HG02938 (cell line): ENCODE results near the gene PLEKHO2.

Experiments
- ATAC-seq: cut with Tn5 transposase; IDR thresholded peaks from one replicate; pipeline ENCODE4 v1.9.1; 2021; ENCODE audit warnings: mild to moderate bottlenecking, moderate library complexity; ENCODE audit not compliant: unreplicated experiment

Gene PLEKHO2

DNA sequence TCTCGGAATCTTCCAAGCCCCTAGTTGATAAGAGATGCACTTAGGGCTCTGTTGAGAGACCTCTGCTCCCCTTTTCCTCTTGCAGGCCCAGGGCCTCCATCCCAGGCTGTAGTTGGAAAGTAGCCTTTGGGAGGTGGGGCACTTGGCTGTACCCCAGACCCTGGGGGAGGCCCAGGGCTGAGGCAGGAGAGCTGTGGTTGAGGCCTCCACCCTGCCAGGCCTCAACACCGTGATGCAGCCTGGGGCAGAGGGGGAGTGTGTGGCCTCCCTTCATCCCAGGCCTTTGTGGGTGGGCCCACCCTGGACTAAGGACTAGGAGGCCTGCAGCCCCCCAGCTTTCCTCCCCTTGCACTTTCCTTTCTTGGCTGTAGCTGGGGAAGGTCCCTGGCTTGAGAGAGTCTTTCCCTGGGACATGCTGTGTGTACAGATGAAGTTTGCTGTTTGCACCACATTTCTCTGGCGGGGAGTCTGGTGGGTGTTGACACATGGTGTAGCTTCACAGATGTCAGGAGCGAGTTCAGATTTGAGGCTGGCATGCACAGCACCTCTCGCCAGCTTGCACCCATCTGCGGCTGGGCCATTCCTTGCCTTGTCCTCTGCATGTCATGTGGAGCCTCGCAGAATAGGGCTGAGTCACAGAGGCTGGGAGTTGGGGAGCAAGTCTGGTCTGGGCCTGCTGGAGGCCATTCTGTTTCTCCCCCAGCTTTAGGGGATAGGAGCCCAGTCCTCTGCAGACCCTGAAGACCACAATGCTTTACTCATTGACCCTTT lies 13.7 kb downstream of the PLEKHO2 start:
- ATAC-seq = no peak

DNA sequence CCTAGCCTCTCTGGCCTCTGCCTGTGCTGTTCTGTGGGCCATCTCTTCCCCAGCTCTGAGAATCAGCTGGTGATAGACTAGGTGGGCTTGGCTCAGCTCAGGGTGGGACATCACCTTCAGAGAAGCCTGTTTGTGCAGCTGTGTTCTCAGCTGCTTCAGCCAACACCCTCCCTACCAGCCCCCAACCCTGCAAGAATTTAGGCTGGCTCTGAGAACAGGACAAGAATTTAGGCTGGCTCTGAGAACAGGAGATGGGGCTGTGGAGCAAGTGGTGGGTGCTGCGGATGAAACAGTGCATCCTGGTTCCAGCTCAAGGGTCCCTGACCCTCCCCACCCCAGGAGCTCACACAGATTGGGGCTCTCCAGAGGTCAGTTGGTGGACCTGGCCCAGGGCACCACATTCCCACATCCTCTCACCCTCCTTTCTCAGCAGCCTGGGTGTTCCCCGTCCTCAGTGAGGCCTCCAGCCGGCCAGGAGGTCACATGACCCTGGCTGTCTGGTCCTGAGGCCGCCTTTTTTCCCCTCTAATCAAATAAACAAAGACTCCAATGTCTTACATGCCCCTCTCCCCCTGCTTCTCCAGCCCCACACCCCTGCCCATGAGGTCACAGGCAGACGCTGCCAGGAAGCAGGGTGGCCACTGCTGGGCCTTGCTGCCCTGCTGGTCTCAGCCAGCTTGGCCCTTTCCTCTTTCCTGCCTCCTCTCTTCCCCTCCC lies 14.9 kb downstream of the PLEKHO2 start:
- ATAC-seq = no peak

DNA sequence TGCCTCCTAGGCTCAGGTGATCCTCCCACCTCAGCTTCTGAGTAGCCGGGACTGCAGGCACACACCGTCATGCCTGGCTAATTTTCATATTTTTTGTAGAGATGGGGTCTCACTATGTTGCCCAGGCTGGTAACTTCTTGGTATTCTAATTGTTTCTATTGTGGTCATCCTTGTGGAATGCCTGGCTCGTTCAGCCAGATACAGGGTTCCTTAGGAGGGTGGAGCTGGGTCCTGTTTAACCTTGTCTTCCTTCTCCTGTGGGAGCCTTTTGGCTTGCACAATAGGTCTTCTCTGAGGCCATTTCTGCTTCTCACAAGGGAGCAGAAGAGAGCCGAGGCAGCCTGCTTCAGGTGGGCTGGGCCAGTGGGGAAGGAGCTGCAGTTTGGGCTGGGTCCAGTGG lies 15.7 kb downstream of the PLEKHO2 start:
- no peak for ATAC-seq

DNA sequence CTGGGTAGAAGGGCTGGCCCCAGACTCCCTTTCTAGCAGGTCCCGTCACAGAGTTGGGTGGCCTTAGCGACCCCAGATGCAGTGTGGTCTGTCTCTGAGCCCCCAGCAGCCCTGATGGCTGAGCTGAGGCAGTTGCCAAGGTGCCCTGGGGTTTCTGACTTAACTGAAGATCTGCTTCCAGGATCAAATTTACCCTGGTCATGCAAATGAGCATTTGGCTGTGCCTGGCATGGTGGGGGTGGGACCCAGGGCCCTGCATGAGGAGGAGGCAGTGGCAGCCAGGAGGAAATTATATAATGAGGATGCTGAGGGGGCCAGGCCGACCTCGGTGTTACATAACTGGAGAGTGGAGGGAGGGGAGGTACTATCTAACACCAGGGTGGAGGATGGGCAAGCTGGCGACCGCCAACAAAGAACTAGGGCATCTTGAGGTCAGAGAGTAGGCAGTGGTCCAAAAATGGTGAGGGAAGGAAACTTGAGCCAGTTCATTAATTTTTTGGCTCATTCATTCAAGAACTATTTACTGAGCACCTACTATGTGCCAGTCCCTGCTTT lies 16.4 kb downstream of the PLEKHO2 start:
- ATAC-seq = no peak

DNA sequence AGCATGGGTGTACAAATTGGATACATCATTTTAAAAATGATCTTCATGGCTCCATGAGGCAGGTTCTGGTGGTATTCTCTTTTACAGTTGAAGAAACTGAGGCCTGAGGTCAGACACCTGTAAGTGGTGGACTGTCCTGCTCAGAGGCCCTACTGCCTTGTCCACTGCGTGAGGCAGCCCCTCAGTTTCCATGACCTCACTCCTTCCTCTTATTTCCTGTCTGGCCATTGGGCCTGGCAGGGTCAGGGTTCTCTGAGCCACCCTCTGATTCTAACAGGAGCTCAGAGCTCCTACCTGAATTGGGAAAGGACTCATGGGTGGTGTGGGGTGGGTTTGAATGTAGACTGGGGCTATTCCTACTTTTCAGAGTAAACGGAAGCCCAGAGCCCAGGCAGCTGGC lies 17.5 kb downstream of the PLEKHO2 start:
- ATAC-seq = no peak

DNA sequence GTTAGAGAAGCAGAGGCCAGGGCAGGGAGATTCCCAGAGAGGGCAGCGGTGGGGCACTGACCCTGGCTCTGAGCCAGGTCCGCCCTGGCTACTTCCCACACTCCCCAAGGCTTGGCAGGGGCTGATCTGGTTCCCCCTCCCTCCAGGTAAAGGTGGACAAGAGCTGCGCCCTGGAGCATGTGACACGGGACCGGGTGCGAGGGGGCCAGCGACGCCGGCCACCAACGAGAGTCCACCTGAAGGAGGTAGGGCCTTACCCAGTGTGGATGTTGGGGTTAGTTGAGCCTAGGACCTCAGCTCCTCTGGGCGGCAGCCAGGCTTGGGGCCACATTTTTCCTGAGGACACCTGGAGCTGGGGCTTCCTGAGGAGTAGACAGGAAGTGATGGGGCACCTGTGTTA lies 19.6 kb downstream of the PLEKHO2 start:
- ATAC-seq = no peak

DNA sequence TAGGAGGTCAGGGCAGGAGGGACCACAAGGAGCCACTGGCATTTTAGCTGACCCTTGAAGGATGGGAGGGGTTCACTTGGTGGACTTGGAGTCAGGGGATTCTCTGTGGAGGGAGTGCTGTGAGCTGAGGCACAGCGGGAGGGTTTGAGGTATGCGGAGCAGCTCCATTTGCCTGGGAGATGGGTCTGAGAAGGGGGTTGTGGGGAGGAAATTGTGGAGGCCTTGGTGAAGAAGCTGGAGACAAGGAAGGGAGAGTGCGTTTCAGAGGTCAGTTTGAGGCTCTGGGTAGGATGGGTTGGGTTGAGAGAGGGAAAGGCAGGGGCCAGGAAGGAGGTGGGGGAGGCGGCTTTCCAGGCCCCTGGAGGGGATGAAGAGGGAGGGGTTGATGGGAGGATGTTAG lies 20.2 kb downstream of the PLEKHO2 start:
- ATAC-seq = no peak

DNA sequence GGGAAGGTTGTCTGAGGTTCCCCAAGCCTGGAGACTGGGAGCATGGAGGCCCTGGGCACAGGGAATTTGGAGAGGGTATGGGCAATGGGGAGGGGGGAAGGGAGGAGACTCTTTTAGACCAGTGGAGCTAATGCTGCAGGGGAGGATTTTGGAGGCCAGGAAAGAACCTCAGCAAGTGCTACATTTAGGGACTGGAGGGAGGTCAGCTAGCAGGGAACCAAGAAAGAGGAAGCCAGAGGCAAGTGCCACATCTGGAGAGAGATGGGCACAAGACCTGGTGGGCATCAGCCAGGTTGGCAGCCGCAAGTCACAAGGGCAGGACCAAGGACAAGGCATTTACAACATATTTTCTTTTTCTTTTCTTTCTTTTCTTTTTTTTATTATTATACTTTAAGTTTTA lies 20.7 kb downstream of the PLEKHO2 start:
- ATAC-seq = no peak

DNA sequence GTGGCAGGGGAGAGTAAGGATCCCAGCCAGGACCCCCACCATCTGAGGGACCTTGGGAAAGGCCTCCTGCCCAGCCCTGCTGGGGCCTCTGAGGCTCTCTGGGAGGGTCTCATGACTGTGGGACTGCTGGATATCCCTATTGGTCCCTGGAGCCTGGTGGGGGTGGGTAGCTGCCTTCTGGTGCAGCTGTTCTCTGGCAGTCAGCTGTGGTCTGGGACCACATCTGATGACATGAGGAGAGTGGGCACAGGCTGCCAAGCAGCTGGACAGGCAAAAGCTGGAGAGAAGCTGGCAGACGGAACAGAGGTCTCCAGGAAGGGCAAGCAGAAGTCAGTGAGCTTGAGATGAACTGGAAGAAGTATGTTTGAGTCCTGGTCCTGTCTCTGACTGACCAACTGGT lies 22.4 kb downstream of the PLEKHO2 start:
- ATAC-seq = no peak

DNA sequence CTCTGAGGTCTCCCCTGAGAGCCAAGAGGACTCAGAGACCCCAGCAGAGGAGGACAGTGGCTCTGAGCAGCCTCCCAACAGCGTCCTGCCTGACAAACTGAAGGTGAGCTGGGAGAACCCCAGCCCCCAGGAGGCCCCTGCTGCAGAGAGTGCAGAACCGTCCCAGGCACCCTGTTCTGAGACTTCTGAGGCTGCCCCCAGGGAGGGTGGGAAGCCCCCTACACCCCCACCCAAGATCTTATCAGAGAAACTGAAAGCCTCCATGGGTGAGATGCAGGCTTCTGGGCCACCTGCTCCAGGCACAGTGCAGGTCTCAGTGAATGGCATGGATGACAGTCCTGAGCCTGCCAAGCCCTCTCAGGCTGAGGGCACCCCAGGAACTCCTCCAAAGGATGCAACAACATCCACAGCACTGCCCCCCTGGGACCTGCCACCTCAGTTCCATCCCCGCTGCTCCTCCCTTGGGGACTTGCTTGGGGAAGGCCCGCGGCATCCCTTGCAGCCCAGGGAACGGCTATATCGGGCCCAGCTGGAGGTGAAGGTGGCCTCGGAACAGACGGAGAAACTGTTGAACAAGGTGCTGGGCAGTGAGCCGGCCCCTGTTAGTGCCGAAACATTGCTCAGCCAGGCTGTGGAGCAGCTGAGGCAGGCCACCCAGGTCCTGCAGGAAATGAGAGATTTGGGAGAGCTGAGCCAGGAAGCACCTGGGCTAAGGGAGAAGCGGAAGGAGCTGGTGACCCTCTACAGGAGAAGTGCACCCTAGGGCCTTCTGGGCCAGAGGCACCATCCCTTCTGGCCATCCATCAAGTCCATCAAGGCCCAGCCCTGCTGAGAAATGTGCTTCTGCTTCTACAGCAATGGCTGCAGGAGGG lies 23.6 kb downstream of the PLEKHO2 start:
- ATAC-seq = no peak

DNA sequence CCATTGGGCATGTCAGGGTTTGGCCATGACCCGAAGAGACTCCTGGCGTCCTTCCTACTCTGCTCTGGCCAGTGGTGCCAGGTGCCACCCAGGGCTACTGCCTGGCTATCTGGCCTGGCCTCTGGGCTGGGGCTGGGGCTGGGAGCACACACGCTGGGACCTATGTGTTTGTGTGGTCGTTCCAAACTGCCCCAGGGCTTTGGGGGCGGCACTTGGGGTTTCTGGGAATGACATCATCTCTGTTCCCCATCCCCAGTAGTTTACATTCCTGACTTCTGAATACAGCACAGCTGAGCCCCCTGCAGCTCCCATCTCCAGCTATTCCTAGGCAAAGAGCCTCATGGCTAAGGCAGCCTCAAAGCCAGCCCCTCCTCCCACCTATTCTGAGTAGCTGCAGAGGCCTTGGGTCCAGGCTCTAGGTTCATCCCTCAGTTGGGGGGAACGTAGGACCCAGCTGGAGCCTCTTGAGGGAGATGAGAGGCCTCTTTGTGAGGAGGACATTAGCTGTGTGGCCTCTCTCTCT lies 24.3 kb downstream of the PLEKHO2 start:
- no peak for ATAC-seq

DNA sequence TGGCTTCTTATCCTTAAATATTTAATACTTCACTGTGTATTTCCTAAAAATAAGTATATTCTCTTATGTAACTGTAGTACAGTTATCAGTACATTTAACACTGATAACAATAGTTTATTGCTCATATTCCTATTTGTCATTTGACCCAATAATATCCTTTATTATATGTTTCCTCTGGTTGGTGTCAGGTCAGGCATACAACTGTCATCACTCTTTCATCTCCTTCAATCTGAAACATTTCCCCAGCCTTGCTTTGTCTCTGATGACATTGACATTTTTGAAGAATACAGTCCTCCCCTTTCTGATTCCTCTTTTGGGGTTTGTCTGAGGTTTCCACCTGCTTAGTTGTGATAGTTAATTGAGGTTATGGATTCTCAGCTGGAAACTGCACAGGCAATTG lies 27.8 kb downstream of the PLEKHO2 start:
- ATAC-seq = no peak

DNA sequence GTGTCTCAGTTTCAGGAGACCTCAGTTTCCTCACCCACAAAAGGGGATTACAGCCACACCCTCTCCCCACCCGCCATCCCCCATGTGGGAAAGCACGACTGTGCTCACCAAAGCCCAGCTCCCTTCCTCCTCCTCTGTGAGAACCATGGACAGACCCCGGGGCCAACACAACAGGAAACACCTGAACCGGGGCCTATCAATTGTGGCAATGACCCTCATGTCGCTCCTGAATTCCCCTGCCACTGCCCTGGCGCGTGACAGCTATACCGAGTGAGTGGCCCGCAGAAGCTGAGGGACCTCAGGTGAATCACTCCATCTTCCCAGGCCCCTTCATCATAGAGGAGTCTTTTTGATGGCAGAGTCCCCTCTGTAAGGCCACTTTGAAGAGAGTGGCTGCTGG lies 28.6 kb downstream of the PLEKHO2 start:
- ATAC-seq = no peak

DNA sequence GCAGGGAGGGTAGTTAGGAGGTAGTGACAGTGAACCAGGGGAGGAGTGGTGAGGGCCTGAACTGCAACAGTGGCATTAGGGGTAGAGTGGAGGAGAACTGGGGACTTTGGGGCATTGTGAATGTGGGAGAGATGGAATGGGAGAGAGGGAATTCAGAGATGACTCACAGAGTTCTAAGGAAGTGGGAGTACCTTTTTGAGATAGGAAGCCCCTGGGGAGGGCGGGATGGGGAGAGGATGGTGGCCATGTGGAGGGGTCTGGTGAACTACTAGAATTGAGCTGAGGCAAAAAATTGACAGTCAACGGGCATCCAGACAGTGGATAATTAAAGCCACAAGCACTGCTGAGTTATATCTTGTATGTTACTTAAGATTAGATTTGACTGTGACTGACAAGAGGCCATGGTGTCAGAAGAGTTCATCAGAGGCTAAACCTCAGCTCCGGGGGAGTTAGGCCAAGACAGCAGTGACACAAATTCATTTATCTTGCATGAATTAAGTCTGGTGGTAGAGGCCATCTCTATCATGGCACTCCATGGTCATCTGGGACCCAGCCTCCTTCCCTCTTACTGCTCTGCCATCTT lies 34.0 kb downstream of the PLEKHO2 start:
- no peak for ATAC-seq

DNA sequence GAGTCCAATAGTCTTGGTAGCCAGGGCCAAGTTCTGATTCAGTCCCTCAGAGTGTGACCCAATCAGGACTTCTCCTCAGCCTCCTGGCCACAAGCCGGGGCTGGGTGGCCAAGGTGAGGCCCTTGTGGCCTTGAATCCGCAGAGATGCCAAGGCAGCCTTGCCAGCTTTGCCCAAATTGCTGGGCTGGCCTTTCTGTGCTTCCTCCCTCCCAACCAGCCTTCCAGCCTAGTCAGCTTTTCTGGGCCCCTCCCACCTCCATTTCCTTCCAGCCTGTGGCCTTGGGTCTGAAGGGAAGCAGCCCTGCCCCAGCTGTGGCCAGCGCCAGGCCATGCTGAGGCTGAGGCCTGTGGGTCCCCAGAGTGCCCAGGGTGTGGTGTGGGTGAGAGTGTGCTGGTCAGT lies 35.7 kb downstream of the PLEKHO2 start:
- no peak for ATAC-seq

DNA sequence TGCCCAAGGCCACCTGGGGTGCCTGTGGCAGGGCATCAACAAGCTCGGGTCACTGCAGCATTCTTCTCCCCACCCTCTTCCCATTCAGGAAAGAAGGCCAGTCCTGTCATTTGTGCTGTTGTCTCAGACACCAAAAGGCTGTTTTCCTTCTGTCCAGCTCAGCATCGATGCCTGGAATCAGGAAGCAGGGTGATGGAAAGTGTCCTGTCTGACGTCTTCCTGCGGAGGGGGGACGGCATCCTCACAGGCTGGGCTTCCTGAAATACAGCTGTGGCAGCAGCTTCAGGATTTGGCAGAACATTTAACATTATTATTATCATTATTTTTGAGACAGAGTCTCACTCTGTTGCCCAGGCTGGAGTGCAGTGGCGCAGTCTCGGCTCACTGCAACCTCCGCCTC lies 37.0 kb downstream of the PLEKHO2 start:
- ATAC-seq = no peak

DNA sequence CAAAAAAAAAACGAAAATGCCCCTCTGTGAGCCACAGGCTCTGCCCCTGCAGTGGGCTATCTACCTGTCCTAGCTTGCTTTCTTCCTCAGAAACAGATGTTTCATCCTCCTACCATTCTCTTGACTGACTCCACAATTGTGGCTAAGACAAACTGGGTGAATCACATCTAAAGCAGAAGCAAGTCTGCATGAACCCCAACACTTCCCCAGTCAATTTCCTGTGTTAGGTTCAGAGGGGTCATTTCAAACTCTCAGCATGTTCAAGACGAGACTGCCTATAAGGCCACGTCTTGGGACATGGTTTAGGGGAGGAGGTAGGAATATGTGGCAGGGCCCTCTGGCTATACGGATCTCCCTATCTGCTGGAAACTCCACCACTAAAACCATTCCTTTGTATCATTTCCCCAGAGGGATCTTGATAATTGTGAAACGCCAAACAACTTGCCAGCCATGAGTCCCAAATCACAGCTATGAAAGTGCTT lies 41.4 kb downstream of the PLEKHO2 start:
- ATAC-seq = no peak

DNA sequence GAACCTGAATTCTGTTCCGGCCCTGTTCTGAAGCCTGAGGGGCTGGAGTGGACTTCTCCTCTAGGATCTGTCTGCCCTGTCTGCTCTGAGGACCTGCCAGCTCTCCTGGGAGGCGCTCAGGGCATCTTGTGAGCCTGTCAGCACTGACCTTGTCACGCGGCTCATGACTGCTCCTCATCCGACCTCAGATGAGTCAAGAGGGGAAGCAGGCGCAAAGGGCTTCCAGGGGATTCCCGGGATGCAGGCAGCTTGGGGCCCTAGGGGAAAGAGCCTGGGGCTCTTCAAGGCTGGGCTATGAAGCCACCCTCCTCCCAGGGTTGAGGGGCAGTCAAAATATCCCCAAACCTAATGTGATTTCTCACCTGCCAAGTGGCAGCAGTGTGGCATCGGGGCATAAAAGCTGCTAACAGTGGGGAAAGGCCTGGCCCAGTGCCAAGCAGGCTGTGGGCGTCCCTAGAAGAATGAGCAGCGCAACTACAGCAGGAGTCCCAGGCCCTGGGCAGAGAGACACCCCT lies 42.3 kb downstream of the PLEKHO2 start:
- ATAC-seq = peak; percentile 48

DNA sequence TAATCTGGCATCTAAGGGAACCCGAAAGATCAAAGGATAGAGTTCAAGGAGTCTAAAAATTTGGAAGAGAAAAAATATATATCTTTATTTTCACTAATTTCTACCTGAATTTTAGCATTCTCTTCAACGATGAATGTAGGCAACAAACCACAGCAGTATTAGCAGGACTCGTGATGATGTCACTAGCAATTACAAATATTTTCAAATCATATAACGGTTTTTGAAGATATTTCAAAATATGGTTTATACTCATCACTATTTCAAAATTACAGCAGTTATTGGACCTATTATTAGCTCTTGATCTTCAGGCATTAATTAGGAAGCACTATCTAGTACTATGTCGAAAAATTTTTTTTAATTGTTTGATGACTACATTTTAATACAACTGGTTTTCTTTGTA lies 43.0 kb downstream of the PLEKHO2 start:
- no peak for ATAC-seq

DNA sequence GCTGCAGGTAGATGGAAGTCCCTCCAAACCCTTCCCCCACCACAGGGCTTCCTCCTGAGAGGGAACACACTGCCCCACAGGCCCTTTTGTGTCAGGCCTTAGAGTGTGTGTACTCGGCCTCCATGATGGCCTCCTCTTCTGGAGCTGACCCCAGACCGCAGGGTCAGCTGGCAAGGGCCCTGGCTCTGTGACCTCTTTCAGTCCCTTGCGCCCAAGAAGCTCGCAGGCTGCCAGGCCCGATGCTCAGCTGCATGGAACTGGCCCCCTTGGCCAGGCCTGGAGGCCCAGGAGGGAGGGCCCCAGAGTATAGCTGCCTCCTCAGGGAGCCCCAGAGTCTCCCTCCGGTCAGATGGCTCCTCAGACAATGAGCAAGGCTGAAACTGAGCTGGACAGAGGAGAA lies 46.6 kb downstream of the PLEKHO2 start:
- ATAC-seq = no peak
